ENCODE measurements around the gene CDHR2. TPM values are rescaled to one million over a fixed set of nuclear protein-coding genes. Genes with fewer than 3 reads are reported as not detected.

The CDHR2 gene
- total and polyA plus RNA-seq, 2 of the 13 experiments (the other 11 are each of a cell fraction or from before 2014, with no cell fraction given), result 17.9 to 20.9 TPM

DNA sequence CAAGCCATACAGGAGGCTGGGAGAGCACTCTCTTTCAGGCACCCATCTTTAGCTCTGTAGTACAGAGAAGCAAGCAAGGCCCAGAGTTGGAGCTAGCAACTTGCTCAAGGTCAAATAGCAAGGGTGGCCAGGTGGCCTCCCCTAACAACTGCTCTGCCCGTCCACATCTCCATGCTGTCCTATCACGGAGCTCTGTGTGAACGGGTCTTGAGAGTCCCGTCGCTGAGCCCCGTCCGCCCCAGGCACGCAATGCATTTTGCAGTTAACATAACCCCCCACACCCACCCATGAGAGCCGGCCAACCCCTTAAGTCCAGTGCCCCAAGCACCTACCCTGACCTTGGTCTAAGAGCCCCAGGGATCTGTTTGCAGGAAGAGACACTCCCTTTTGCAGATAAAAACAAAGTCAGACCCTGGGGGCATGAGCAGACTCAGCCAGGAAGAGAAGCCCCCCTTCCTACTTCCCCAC lies 13.4 kb upstream of the CDHR2 start:
- no peak overlapping the region for H2AFZ ChIP-seq (ENCODE audit: low read length)
- H3K4me1 ChIP-seq (ENCODE audit: insufficient read depth, low read length), result peaks cover 49% of the 10 kb centered on the region
- DNase-seq (ENCODE audit: low spot score), result peak; percentile 42
- H3K4me3 ChIP-seq (replicated peaks in 1 of 3; ENCODE audit: insufficient read depth in 1 of 3, low read depth in 2 of 3, low read length in 3 of 3), result peak overlapping the region; percentile 90 to 98 (median 97)
- intact Hi-C loops (cut with micrococcal nuclease; ENCODE audit: unreplicated experiment) (no loop called here), in situ Hi-C loops (cut with HindIII; ENCODE audit: extremely low pct_ligation_motif_present, low pct_unique_long_range_greater_than_20kb) (loop anchor here (5.0 to 25.0 kb wide), 2 partner anchors 118 to 827 kb away; partner anchors contain the start of genes CLTB, LMAN2 and RGS14)
- BruUV-seq (replicated peaks), result no TSS peak
- peak; percentile 4; the same call in 2 of the 3 replicates for ATAC-seq
- H3K27ac ChIP-seq (ENCODE audit: extremely low read length, insufficient read depth, low read length), result peak overlapping the region; percentile 95
- H3K4me2 ChIP-seq (ENCODE audit: low read depth, low read length), result peak overlapping the region; percentile 91
- ChIA-PET CTCF (ENCODE audit: low intra/inter-chr PET ratio, low total read pairs) (no interaction called here), POLR2A (interaction anchor here (0.7 to 7.9 kb wide), 11 partner anchors 9 to 551 kb away, joined by 3 to 212 read pairs (median 3); partner anchors contain the start of genes CDHR2, FAF2, FGFR4 and KIAA1191)
- peaks cover 40% of the 10 kb centered on the region for H3K79me2 ChIP-seq (ENCODE audit: insufficient read depth, low read length)
- WGBS (ENCODE audit: low lambda C conversion rate), result 2% methylated on average over 7 of the region's 9 CpGs
- H4K20me1 ChIP-seq (ENCODE audit: insufficient read depth, low read length), result peaks cover 33% of the 10 kb centered on the region
- peaks cover 10 to 29% of the 10 kb centered on the region in 2 experiments for H3K36me3 ChIP-seq (replicated peaks in 1 of 2; ENCODE audit: control insufficient read depth in 1 of 2, insufficient read depth in 2 of 2, low read length in 2 of 2)
- FAIRE-seq, result peak; percentile 68
- H3K9ac ChIP-seq (ENCODE audit: insufficient read depth, low read depth, low read length), result peak overlapping the region; percentile 91
- no peaks in the 10 kb centered on the region; a peak in 1 of 5 replicates for H3K27me3 ChIP-seq (ENCODE audit: control insufficient read depth in 1 of 2, insufficient read depth in 2 of 2, low read length in 2 of 2)
- no peaks in the 10 kb centered on the region for H3K9me3 ChIP-seq (ENCODE audit: low read length)
- TF ChIP-seq, protein P1, sequence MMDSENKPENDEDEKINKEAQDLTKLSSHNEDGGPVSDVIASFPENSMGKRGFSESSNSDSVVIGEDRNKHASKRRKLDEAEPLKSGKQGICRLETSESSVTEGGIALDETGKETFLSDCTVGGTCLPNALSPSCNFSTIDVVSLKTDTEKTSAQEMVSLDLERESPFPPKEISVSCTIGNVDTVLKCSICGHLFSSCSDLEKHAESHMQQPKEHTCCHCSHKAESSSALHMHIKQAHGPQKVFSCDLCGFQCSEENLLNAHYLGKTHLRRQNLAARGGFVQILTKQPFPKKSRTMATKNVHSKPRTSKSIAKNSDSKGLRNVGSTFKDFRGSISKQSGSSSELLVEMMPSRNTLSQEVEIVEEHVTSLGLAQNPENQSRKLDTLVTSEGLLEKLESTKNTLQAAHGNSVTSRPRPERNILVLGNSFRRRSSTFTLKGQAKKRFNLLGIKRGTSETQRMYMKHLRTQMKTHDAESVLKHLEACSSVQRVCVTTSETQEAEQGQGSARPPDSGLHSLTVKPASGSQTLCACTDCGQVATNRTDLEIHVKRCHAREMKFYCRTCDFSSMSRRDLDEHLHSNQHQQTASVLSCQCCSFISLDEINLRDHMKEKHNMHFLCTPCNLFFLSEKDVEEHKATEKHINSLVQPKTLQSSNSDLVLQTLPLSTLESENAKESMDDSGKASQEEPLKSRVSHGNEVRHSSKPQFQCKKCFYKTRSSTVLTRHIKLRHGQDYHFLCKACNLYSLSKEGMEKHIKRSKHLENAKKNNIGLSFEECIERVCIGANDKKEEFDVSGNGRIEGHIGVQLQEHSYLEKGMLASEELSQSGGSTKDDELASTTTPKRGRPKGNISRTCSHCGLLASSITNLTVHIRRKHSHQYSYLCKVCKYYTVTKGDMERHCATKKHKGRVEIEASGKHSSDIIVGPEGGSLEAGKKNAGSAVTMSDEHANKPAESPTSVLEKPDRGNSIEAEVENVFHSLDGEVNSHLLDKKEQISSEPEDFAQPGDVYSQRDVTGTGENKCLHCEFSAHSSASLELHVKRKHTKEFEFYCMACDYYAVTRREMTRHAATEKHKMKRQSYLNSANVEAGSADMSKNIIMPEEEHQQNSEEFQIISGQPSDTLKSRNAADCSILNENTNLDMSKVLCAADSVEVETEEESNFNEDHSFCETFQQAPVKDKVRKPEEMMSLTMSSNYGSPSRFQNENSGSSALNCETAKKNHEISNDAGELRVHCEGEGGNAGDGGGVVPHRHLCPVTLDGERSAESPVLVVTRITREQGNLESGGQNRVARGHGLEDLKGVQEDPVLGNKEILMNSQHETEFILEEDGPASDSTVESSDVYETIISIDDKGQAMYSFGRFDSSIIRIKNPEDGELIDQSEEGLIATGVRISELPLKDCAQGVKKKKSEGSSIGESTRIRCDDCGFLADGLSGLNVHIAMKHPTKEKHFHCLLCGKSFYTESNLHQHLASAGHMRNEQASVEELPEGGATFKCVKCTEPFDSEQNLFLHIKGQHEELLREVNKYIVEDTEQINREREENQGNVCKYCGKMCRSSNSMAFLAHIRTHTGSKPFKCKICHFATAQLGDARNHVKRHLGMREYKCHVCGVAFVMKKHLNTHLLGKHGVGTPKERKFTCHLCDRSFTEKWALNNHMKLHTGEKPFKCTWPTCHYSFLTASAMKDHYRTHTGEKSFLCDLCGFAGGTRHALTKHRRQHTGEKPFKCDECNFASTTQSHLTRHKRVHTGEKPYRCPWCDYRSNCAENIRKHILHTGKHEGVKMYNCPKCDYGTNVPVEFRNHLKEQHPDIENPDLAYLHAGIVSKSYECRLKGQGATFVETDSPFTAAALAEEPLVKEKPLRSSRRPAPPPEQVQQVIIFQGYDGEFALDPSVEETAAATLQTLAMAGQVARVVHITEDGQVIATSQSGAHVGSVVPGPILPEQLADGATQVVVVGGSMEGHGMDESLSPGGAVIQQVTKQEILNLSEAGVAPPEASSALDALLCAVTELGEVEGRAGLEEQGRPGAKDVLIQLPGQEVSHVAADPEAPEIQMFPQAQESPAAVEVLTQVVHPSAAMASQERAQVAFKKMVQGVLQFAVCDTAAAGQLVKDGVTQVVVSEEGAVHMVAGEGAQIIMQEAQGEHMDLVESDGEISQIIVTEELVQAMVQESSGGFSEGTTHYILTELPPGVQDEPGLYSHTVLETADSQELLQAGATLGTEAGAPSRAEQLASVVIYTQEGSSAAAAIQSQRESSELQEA (CRISPR knock-in tag; IDR thresholded peaks at IDR 0.05; ENCODE audit: not compliant biosample characterization), result no peak
- TF ChIP-seq TEF (CRISPR knock-in tag; IDR thresholded peaks at IDR 0.05), result no peak
- no peak for TF ChIP-seq HNRNPLL (IDR thresholded peaks at IDR 0.05; ENCODE audit: low read depth, low read length, poor library complexity, severe bottlenecking)
- no peak for TF ChIP-seq RXRB (CRISPR knock-in tag; IDR thresholded peaks at IDR 0.05; ENCODE audit: borderline replicate concordance)
- no peak for TF ChIP-seq RBAK (CRISPR knock-in tag; IDR thresholded peaks at IDR 0.05)
- TF ChIP-seq POLR2AphosphoS5 (IDR thresholded peaks at IDR 0.05; ENCODE audit: low read depth, low read length), result no peak
- TF ChIP-seq, protein P2, sequence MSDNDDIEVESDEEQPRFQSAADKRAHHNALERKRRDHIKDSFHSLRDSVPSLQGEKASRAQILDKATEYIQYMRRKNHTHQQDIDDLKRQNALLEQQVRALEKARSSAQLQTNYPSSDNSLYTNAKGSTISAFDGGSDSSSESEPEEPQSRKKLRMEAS (IDR thresholded peaks at IDR 0.05), result 0 out of 2 replicates have a peak, but pooled peaks have one; percentile 12
- TF ChIP-seq DR1 (CRISPR knock-in tag; IDR thresholded peaks at IDR 0.05), result no peak
- no peak for TF ChIP-seq SNRNP70 (IDR thresholded peaks at IDR 0.05; ENCODE audit: low read depth, low read length)

All from HepG2 (cell line).